ENCODE measurements around the gene PTCH2. TPM values are rescaled to one million over a fixed set of nuclear protein-coding genes. Genes with fewer than 3 reads are reported as not detected.
"Not testable (repeated sequence)": the region's sequence is repeated elsewhere in the genome, so short reads cannot be mapped to it uniquely, and the experiment has no call there.

PTCH2 gene
- total RNA-seq, 2 donors from 2014 or later: 0.32 to 31.9 TPM

DNA sequence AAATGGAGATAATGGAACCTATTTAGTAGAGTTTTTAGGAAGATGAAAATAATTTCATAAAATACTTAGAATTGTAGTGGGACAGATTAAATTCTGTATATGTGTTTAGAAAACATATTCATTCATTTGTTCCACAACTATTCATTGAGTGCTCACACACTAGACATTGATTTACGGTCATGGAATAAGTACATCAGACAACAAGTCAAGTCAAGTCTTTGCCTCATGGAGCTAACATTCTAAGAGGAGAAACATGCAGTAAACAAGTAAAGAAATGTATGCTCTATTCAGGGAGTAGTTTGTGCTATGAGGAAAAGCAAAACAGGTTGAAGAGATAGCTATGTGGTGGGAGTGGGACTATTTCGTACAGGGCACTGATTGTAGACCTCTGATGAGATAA, 25.7 kb downstream of the PTCH2 start:
- Histone ChIP-seq H3K4me3 (no peak overlapping the region), H3K9me3 (no peaks in the 10 kb centered on the region), H3K36me3 (no peaks in the 10 kb centered on the region), H3K27me3 (replicated peaks; ENCODE audit: insufficient read depth) (no peaks in the 10 kb centered on the region), H3K4me1 (replicated peaks) (no peaks in the 10 kb centered on the region), H3K27ac (no peak overlapping the region)
- TF ChIP-seq, protein P1, sequence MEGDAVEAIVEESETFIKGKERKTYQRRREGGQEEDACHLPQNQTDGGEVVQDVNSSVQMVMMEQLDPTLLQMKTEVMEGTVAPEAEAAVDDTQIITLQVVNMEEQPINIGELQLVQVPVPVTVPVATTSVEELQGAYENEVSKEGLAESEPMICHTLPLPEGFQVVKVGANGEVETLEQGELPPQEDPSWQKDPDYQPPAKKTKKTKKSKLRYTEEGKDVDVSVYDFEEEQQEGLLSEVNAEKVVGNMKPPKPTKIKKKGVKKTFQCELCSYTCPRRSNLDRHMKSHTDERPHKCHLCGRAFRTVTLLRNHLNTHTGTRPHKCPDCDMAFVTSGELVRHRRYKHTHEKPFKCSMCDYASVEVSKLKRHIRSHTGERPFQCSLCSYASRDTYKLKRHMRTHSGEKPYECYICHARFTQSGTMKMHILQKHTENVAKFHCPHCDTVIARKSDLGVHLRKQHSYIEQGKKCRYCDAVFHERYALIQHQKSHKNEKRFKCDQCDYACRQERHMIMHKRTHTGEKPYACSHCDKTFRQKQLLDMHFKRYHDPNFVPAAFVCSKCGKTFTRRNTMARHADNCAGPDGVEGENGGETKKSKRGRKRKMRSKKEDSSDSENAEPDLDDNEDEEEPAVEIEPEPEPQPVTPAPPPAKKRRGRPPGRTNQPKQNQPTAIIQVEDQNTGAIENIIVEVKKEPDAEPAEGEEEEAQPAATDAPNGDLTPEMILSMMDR (IDR thresholded peaks at IDR 0.05): no peak
- TF ChIP-seq POLR2AphosphoS5 (IDR thresholded peaks at IDR 0.05): no peak
- TF ChIP-seq POLR2A (IDR thresholded peaks at IDR 0.05): no peak
- no peak for DNase-seq (ENCODE audit: low spot score)
- intact Hi-C loops (cut with DNase I): no loop called here
- WGBS: 83% methylated on average over 2 of the region's 2 CpGs

DNA sequence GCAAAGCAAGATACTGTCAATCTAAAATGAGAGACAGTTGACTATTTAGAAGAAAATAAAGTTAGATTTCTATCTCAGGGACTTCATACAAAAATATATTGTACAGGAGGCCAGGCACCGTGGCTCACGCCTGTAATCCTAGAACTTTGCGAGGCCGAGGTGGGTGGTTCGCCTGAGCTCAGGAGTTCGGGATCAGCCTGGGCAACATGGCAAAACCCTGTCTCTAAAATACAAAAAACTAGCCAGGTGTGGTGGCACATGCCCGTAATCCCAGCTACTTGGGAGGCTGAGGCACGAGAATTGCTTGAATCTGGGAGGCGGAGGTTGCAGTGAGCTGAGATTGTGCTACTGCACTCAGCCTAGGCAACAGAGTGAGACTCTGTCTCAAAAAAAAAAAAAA, 27.1 kb downstream of the PTCH2 start:
- H3K4me1 ChIP-seq (replicated peaks); H3K27me3 ChIP-seq (replicated peaks; ENCODE audit: insufficient read depth); H3K36me3 ChIP-seq; DNase-seq (ENCODE audit: low spot score); H3K4me3 ChIP-seq; intact Hi-C loops (cut with DNase I); H3K27ac ChIP-seq; H3K9me3 ChIP-seq: not testable (repeated sequence)
- 87% methylated on average over 9 of the region's 9 CpGs for WGBS

DNA sequence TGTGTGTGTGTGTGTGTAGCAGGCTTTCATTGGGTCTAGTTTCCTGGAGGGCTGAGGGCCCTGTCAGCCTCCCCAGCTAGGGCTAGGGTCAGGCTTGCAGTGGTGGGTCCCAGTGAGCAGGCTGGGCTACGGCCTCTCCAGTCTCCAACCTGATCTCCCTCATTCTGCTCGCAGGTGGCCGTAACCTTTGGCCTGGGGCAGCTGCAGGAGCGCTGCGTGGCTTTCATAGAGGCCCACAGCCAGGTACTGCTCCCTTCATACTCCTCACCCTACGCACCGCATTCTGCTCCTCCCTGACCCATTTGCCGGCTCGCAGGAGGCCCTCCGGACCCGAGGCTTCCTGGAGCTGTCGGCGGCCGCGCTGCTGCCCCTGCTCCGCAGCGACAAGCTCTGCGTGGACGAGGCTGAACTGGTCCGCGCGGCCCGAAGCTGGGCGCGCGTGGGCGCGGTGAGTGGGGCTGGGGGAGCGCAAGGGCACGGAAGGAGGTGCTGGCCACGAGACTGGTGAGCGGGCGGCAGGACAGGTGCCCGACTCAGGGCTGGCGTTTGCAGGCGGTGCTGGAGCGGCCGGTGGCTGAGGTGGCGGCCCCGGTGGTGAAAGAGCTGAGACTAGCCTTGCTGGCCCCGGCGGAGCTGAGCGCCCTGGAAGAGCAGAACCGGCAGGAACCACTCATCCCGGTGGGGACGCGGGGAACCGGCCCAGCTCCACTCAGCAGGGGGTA, 30.1 kb downstream of the PTCH2 start:
- intact Hi-C loops (cut with DNase I): no loop called here
- Histone ChIP-seq H3K27me3 (replicated peaks; ENCODE audit: insufficient read depth) (no peaks in the 10 kb centered on the region), H3K27ac (peak overlapping the region; percentile 70 to 79), H3K36me3 (no peaks in the 10 kb centered on the region), H3K4me1 (replicated peaks) (peaks cover 8% of the 10 kb centered on the region), H3K4me3 (peak overlapping the region; percentile 34 to 43), H3K9me3 (no peaks in the 10 kb centered on the region)
- no peak for DNase-seq (ENCODE audit: low spot score)
- 53% methylated on average over 47 of the region's 48 CpGs for WGBS
- TF ChIP-seq, protein P1 (IDR thresholded peaks at IDR 0.05): no peak
- TF ChIP-seq POLR2A (IDR thresholded peaks at IDR 0.05) (no peak), POLR2AphosphoS5 (IDR thresholded peaks at IDR 0.05) (no peak)

DNA sequence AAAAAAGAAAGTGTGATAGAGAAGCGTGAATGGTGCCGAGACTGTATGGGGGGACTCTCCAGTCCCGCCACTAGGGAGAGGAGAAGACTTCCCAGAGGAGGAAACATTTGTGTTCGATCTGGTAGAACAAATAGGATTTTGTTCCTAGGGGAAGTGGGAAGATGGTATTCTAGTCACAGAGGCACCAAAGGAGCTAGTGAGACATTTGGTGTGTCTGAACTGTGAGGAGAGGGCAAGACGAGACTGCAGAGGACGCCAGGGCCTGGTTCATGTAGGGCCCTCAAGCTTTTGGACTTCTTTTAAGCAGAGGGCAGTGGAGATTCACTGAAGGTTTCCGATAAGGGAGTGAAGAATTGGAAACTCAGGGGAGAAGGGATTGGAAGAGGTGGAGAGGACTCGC, 31.8 kb downstream of the PTCH2 start:
- Histone ChIP-seq H3K4me3 (no peak overlapping the region), H3K27me3 (replicated peaks; ENCODE audit: insufficient read depth) (no peaks in the 10 kb centered on the region), H3K4me1 (replicated peaks) (peaks cover 10% of the 10 kb centered on the region), H3K36me3 (no peaks in the 10 kb centered on the region), H3K9me3 (no peaks in the 10 kb centered on the region), H3K27ac (no peak overlapping the region)
- intact Hi-C loops (cut with DNase I): no loop called here
- TF ChIP-seq, protein P1 (IDR thresholded peaks at IDR 0.05): no peak
- no peak for TF ChIP-seq POLR2AphosphoS5 (IDR thresholded peaks at IDR 0.05)
- no peak for TF ChIP-seq POLR2A (IDR thresholded peaks at IDR 0.05)
- no peak for DNase-seq (ENCODE audit: low spot score)
- WGBS: 80% methylated on average over 8 of the region's 8 CpGs

DNA sequence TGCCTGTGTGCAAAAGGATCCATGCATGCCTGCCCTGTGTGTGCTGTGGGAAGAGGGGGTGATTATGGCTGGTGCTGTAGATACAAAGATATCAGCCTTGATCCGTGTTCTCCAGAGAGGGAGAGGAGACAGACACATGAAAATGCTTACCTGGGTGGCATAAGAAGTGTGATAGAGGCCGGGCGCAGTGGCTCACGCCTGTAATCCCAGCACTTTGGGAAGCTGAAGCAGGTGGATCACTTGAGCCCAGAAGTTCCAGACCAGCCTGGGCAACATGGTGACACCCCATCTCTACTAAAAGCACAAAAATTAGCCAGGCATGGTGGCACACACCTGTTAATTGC, 32.3 kb downstream of the PTCH2 start:
- H3K4me3 ChIP-seq; DNase-seq (ENCODE audit: low spot score); H3K4me1 ChIP-seq (replicated peaks): not testable (repeated sequence)

DNA sequence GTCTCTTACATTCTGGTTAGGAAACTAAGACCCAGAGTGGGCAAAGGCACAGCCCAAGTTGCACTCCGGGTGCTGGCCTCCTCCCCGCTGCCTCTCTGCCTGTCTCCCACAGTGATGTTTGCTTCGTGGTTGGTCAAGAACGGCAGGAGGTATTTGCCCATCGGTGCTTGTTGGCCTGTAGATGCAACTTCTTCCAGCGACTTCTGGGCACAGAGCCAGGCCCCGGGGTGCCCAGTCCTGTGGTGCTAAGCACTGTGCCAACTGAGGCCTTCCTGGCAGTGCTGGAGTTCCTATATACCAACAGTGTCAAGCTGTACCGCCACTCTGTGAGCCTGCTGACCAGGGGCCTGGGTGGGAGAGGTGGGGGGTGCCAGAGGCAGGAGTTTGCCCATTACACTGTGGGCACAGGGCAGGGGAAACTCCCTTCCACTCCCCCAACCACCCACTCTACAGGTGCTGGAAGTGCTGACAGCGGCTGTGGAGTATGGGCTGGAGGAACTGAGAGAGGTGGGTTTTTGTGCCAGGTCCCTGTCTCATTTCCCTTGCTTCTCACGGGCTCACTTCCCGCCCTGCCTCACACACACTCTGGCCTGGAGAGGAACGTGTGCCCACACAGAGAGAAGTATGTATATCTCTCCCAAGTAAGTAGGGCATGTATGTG, 32.8 kb downstream of the PTCH2 start:
- H3K27me3 ChIP-seq (replicated peaks; ENCODE audit: insufficient read depth): no peaks in the 10 kb centered on the region
- peak overlapping the region; percentile 88 to 89 for H3K27ac ChIP-seq
- no peaks in the 10 kb centered on the region for H3K36me3 ChIP-seq
- H3K9me3 ChIP-seq: no peaks in the 10 kb centered on the region
- intact Hi-C loops (cut with DNase I): no loop called here
- 25% methylated on average over 11 of the region's 12 CpGs for WGBS
- peaks cover 10% of the 10 kb centered on the region for H3K4me1 ChIP-seq (replicated peaks)
- no peak overlapping the region for H3K4me3 ChIP-seq
- peak; percentile 66 for DNase-seq (ENCODE audit: low spot score)
- TF ChIP-seq, protein P1 (IDR thresholded peaks at IDR 0.05): no peak
- no peak for TF ChIP-seq POLR2AphosphoS5 (IDR thresholded peaks at IDR 0.05)
- no peak for TF ChIP-seq POLR2A (IDR thresholded peaks at IDR 0.05)

More for the DNA sequence above, 32.3 kb downstream of the PTCH2 start:
- H3K36me3 ChIP-seq; H3K27me3 ChIP-seq (replicated peaks; ENCODE audit: insufficient read depth); intact Hi-C loops (cut with DNase I); H3K9me3 ChIP-seq; H3K27ac ChIP-seq: not testable (repeated sequence)
- WGBS: 90% methylated on average over 4 of the region's 4 CpGs

Data from prostate gland (tissue), 2 donors.